GM19372 (cell line): Measurements from ENCODE around the gene FBXO8.

Experiments used
- ATAC-seq: cut with Tn5 transposase; IDR thresholded peaks from one replicate; pipeline ENCODE4 v1.9.1; 2021; ENCODE audit warnings: mild to moderate bottlenecking, low read depth, moderate library complexity; ENCODE audit not compliant: unreplicated experiment

Gene FBXO8

DNA sequence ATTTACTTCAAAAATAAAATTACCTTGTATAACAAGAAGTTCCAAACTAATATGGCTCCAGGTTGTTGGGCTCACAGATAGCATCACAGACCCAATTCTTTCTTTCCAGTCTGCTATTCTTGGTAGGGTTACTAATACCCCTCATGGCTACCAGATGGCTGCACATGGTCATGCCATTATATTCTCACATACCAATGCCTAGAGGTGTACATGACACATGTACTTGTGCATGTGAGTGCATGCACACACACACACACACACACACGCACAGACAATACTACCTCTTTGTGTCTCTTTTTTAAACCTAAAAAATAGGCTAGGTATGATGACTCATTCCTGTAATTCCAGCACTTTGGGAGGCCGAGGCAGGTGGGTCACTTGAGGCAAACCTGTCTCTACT is 31.1 kb downstream of the FBXO8 start:
- ATAC-seq, result no peak

DNA sequence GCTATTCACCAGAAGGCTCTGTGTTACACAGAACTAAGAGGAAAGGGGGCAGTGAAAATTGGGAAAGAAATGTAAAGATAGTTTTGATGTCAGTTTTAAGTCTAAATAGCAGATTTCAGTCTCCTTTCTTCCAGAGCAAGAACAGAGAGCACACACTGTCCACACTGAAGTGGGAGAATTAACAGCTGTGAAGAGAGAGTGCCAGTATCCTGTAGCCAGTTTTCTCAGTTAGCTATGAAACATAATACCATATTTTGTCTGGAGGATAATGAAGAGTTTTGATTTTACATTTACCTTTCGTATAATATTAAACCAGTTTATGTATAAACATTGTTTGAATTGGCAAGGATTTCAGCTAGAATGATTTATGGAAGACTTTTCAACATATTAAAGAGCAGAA is 35.1 kb downstream of the FBXO8 start:
- no peak for ATAC-seq

DNA sequence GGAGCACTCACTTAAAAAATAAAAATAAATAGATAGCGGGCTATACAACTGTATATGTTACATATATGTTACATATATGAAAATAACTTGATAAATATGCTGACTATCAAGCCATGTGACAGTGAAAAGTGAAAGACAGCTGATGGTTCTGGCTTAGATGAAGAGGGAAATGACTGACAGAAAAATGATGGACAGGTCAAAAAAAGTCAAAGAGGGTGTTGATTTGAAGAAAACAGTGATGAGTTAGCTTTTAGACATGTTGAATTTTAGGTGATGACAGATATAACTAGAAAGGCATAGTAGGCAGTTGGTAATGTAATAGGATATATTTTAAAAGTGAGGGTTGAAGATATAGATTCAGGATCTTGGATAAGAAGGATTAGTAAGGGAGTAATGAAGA is 37.8 kb downstream of the FBXO8 start:
- ATAC-seq, result no peak

DNA sequence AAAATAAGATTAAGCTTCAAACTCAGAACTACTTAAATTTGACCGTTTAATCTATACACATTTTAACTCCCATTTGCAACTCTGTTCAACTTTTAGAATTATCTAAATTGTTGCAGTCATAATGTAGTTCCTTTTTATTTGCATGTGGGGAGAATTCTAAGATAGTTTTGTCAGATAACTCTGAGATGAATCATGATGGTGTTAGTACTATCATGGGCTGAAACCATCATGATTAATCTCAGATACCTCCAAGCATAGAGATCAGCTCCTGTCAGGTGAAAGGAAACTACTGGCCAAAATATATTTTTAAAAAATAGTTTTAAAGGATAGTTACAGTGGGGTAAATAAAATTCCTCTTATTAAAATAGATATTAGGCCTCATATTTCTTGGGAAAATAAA is 39.0 kb downstream of the FBXO8 start:
- ATAC-seq, result no peak

DNA sequence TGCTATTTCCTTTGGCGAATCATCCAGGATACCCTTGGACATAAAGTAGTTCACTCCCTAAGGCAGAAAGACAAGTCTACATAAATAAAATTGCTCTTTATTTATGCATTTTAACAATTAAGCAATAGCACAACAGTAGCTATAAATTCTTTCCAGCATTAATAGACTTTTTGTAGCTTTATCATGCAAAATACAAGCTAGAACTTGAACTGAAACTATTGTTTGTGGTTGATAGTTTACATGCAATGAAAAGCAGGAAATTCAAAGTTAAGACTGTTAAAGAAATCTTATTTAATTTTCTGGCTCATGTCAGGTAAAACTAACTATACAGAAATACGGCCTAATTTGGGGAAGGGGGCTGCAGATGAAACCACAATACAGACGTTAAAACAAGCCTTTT is 42.3 kb downstream of the FBXO8 start:
- no peak for ATAC-seq

DNA sequence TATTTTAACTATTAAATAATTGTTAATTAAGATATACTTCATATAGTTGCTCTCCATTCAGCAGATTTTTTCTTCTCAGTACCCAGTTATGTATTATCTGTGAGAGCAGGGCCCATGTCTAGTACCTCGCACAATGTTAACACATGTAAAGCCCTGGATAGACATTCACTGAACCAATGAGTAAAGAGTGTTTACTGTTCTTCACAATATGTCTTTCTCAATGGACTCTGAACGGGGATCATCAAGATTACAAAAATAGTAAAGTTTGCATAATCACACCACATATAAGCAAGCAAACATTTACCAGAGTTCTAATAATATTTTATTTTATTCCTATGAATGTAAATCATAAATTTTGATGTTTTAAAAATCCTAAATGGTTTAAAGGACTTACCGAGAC is 47.1 kb downstream of the FBXO8 start:
- ATAC-seq, result no peak

DNA sequence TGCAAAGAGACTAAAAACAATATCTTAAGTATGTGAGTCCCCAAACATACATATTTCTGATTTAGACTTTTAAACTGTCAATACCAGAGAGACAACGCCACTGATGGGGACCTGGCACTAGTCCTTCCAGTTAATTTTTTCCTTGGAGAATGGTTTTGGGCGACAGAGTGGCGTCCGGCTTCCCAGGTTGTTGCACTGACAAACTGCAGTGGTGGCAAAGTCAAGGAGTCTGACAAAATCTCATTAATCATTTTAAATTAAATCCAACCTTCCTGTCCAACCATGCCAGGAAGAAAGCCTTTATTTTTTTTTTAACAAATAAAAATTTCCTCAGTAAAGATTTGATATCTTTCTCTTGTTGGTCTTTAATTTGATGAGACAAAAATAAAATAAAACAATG is 52.8 kb downstream of the FBXO8 start:
- ATAC-seq, result no peak

DNA sequence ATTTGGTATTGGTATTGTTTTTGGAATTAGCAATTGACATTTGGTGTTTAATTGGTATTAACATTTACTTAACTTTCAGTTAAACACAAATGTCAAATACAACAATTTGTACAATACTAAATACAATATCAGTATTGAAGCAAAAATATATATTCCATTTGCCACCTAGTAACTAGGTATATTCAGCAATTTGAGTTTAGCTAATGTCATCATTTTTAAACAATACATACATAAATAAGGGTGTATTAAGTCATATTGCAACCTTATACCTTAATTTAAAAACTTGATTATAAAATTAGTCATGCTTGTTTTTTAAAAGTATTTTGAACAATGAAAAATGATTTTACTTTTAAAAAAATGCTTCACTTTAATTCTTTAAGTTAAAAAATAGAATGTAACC is 53.3 kb downstream of the FBXO8 start:
- ATAC-seq, result no peak

DNA sequence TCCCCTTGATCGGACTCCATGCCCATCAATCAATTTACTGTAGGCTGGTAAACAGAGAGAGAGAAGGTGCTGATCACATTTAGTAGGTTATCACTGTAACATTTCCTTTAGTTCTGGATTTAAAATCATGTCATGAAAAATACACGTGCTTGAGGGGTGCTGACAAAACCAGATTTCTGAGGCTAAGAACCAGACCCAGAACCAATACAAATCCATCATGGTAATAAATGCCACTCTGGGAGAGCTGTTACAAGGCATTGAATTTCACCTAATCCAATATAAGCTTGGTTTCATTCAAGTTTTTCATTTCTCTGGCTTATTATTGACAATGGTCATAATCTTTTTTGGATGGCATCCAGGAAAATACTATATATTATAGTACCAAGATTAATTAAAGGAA is 54.5 kb downstream of the FBXO8 start:
- ATAC-seq, result no peak

DNA sequence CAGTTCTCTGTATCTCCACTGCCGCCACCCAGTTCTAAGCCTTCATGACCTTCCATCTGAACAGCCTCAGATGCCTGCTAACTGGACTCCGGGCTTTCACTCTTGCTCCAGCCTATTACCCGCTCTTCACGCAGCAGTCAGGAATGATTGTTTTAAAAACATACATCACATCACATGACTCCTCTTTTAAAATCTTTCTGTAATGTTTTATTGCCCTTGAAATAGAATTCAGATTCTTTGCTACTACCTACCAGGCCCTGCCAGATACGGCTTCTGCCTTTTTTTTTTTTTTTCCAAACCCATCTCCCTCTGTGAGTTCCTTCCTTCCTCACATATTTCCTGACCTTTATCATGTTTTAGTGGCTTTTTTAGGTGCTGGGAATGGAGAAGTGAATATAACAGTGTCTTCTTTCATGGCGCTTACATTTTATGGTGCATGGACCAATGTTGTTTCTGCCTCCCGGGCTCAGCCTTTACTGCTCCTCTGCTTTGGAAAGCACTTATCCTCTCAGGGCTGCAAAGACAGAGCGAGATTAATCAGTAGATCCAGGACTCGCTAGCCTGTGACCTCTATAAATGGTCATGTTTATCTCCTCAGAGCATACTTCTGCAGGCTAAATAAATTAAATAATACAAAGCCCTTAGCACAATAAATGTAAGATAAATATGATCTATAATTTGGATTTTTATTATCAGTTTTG is 58.0 kb downstream of the FBXO8 start:
- ATAC-seq, result no peak

DNA sequence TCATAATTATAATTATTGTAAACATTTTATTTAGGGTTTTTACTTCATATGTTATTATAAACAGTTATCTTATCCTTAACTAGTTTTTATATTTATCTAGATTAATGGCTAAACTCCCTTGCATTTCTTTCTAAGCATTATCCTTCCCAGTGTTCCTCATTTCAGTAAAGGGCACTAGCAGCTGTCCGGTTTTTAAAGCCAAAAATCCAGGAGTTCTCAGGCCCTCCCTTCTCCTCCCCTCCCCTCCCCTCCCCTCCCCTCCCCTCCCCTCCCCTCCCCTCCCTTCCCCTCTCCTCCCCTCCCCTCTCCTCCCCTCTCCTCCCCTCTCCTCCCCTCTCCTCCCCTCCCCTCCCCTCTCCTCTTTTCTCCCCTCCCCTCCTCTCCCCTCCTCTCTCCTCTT is 58.9 kb downstream of the FBXO8 start:
- ATAC-seq, result no peak

DNA sequence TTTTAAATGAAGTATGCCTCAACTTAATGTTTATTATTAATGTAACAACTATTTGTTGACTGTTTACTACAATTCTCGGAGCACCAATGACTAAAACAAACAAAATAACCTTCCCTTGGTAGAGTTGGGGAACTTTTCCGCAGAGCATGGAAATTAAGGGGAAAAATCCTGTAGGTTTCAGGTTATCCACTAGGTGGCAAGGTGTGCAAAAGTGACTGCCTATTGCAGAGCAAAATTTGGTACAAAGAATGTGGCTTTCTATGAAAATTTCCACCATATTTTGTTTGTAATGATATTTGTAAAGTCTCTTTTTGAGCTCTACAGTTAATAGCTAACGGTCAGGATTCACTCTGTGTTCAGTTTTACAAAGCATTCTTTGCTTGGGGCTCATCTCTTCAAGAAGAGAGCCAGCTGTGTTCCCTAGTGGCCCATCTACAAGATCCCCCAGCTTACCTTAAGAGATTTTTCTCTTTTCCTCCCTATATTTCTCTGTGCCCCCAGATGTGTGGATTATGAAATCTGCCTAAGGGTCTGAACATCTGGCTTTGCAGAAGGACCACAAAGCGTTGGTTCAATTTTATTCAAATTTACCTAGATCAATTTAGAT is 61.1 kb downstream of the FBXO8 start:
- ATAC-seq, result peak; percentile 66

DNA sequence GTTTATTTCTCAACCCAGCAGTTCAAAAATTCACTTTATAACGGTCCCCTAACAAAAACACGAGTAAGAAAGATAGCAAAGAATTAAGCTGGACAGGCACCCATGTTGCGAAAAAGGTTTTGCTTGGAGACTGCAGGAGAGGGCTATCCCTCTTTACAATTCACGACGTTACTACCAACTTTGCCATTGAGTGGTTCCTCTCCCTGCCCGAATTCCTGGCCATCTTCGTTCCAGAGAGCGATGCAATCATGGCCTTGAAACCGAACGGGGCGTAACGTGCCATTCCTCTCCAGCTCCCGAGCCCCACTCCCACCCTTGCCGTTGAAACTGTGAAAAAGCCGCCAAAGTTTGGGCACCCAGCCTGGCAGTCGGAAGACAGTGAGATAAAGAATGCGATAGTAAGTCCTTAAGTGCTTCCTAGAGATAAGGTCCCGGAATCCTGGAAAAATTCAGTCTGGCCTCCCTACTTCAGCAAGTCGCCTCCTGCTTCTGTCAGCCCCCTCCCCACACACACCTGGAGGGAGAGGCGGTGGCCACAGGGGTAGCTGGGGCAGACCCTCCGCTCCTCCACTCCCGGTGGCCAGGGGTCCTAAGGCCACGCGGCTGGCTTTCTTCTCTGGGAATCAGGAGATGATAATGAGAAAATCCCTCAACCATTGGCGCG is 65.2 kb downstream of the FBXO8 start:
- no peak for ATAC-seq

DNA sequence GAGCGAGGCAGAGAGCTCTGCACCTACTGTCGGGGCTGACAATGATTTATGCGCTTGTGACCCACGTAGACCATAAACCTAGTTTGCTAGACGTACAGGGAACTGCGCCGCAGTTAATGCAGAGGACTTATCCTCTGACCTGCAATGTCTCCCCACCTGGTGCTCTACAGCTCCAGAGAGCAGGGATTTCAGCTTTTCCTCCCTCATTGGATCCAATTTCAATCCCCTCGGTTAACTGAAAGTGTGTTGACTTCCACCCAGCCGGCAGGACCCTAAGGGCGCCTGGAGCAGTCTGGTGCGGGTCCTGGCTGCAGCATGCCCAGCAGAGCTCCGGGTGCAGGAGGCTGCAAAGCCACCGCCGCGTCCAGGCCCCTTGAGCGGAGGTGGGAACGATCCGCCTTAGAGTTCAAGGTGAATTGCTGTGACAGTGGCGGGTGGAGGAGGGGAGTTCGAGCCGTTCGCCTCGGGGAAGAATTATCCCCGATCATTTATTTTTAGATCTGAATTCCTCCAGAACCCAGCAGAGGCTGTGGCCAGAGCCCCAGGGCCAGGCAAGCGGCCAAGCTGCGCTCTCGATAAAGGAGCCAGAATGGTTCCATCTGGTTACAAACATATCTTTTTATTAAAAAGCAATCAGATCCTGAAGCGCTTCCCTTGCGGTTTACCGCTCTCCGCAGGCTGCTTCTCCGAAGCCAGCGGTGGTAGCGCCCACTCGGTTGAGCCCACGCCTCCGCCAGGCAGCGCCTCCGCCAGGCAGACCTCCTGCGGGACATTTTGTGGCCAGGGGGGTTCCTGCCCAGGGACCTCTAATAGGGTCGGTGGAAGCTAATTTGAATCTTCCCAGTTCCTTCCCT is 66.0 kb downstream of the FBXO8 start:
- no peak for ATAC-seq

DNA sequence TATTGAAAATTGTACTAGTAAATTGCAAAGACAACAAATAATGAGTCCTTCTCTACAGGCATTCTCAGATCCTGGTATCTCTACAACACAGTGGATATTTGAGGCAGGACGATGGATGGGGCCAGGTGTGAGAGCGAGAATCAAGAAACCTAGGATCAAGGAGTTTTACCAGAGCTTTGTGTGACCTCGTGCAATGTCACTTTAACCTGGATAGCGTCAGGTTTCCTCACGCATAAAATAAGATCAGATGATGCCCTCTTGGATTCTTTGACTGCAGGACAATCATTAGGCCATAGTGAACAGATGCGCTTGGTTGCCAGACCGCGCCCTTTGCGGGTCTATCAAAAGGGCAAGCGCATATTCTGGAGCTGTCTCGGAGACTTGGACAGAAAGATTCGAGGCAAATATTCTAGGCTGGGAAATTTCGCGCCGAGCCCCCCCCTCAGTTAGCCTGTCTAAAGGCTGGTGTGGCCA is 66.6 kb downstream of the FBXO8 start:
- no peak for ATAC-seq

DNA sequence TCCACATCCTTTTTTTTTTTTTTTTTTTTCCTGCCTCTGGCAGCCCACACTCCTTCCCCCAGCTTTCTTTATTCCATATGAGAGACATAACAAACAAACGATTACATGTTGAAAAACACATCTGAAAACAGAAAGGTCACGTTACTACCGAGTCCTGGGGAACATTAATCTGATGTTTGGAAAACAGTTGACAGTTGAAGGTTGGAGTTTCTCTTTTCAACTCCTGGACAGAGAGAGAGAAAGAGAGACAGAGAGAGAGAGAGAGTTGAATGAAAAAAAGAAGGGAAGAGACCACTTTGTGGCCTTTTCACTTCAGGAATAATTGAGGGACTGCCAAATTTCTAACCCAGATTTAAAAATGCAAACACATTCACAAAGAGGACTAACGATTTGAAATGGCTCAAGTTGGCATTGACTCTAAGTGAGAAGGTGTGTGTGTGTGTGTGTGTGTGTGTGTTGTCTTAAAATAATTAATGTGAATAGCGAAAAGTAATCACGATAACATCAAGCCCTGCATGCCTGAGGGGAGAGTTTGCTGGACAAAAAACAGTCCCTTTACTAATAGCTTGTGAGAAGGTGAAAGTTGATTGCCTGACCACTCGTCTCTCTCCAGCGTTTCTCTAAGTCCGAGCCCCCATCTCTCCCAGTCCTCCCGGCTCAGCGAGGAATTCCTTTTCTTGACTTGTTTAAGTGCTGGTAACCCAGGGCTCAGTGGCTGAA is 67.3 kb downstream of the FBXO8 start:
- no peak for ATAC-seq

DNA sequence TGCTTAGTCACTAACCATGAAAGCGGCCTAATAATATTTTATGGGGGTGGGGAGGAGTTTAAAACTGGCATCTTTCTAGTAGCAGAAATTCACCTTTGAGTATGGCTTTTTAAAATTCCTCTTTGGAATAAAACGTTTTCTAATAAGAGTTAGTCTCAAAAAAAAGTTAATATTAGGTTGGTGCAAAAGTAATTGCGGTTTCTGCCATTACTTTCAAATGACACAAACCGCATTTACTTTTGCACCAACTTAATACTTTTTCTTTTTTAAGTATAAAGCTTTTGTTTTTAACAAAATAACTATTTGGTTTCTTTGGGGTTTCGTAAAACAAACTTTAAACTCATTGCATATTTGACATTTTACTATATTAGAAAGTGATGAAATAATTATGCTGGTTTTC is 68.4 kb downstream of the FBXO8 start:
- ATAC-seq, result no peak

DNA sequence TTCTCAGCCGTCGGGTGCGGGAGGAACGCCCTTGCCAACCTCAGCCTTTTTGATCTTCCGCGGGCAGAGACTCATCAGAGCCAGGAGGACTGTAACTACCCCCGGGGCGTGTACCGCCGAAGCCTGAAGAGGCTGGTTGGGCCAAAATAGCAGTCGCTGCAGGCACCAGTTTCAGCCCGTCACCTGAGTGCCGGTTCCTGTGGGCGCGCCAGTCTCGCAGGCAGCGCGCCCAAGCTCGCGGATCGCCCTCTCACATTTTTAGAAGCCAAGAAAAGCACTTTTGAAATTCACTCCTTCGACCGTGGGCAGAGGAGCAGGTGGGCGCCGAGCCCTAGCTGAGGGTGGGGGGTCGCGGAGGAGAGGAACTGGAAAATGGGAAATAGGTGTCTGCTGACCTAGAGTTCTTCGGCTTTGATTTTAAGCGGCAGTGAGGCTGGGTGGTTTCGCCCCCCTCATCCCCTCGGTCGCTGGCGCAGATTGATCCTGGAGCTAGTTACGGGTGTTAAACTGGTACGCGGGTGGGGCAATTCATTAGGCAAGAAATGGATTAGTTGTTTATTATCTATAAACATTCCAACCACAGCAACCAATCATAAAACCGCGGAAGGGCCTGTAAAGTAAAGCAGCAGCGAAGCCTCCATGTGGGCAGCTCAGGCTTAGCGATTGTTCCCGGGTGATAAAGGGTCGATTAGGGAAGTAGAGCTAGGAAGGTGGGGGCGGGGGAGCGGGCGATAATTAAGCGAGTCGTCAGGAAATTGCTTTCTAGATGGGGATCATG is 69.2 kb downstream of the FBXO8 start:
- peak; percentile 36 for ATAC-seq

DNA sequence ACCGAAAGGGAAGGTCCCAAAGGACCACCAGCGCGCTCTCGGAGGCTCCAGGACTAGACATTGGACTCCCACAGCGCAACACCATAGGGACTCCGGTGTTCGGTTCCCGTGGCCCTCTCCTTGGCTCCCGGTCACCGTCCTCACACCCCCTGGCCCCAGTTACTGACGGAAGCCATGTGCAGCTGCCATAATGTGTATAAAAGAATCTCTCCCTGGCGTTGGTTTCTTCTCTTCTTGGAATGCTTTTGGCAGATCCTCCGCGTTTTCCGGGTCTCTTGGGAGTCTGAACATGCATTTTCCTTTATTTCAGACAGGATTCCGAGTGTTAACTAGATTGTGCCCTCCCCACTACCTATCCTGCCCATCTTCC is 69.8 kb downstream of the FBXO8 start:
- peak; percentile 1 for ATAC-seq

DNA sequence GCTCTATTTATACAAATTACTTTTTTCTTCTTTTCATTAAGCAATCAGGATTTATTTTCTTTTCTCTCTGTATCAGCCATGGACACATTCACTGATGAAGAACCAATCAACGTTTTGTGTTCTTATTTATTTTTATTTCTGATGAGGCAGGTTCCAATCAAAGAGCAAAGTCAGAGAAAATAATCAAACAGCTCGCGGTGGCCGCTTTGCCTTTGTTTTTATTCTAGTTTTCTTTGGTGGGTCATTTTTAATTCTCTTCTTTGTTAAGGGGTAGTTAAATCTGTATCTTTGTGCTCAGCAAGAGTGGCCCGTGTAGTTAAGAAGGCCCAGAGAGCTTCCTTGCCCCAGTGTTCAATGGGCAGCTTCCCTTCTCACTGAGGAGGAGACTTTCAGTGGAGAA is 71.4 kb downstream of the FBXO8 start:
- ATAC-seq, result no peak
